ENCODE data around the gene SASH3.
"Not testable (repeated sequence)": the region's sequence is repeated elsewhere in the genome, so short reads cannot be mapped to it uniquely, and the experiment has no call there.

SASH3 gene

DNA sequence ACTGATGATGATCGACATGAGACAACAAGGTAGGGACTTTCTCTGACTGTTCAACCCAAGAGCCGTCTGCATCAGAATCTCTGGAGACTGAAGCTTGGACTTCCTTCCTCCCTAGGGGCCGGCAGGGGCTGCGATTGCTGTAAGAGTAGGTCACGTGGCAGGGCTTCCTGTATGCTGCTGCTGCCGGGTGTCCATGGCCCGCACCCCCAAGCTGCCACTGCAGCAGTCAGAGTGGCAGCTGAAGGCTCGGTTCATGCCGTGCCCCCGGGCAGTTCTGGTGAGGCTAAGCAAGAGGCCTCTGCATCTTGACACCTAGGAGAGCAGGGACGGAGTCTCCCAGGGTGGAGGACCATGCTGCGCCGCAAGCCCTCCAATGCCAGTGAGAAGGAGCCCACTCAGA is at the start of gene SASH3:
SASH3 (plus strand) TSS at position 203 of the 400 bp plus-strand sequence; CDS start at position 352, 149 bp downstream.
- no peak for DNase-seq (ENCODE audit: low read depth in 2 of 2)

DNA sequence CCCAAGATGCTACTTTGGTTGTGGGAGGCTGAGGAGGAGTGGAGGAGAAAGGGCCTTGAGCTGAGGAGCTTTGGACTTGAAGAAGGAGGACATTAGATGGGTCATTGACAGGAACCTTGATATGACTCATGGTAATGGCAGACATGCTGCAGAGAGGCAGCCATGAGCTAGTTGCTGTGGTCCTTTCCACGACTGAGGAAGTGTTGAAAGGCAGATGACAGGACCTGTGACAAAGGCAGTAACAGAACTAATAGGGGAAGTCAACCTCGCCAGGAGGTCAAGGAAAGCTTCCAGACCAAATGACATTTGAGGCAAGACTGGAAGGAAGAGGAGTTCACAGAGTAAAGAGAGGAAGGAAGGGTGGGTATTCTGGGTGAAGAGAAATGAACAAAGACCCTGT is 48.5 kb upstream of the SASH3 start:
- DNase-seq (ENCODE audit: low read depth in 2 of 2): no peak

DNA sequence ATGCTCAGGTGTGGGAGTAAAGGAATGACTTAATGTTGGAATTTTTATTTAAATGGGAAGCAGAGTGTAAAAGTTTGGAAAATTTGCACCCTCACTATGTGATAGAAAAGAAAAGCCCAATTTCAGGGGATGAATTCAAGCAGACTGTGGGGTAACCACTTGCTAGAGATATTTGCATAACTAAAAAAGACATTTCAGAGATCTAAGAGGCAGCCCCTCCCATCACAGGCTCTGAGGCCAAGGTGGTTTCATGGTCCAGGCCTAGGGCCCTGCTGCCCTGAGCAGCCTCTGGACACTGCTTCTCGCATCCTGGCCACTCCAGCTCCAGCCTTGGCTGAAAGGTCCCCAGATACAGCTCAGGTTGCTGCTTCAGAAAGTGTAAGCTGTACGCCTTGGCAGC is 46.9 kb upstream of the SASH3 start:
- no peak for DNase-seq (ENCODE audit: low read depth in 2 of 2)

DNA sequence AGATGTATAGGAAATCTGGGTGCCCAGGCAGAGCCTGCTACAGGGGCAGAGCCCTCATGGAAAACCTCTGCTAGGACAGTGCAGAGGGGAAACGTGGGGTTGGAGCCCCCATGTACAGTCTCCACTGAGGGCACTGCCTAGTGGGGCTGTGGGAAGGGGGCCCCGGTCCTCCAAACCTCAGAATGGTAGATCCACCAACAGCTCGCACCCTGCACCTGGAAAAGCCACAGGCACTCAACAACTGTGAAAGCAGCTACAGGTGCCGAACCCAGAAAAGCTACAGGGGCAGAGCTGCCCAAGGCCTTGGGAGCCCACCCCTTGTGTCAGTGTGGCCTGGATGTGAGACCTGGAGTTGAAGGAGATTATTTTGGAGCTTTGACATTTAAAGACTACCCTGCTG is 46.4 kb upstream of the SASH3 start:
- no peak for DNase-seq (ENCODE audit: low read depth in 2 of 2)

DNA sequence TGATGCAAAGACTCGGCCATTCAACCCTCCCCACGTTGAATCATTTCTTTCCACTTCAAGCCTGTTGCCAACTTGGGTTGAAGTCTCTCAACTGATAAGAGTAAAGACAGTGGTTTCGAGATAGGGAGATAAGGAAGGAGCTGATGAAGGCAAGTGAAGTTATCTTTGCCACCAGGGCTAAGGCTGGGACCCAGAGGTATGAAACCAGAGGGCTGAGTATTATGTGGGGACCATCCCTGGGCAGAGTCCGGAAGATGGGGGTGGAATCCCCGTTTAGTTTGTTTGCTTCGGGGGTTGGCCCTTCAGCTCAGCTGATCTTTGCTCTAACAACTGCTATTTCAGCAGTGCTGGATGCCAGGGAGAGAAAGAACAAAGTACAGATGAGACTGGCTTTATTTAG is 43.3 kb upstream of the SASH3 start:
- DNase-seq (ENCODE audit: low read depth in 2 of 2): no peak

DNA sequence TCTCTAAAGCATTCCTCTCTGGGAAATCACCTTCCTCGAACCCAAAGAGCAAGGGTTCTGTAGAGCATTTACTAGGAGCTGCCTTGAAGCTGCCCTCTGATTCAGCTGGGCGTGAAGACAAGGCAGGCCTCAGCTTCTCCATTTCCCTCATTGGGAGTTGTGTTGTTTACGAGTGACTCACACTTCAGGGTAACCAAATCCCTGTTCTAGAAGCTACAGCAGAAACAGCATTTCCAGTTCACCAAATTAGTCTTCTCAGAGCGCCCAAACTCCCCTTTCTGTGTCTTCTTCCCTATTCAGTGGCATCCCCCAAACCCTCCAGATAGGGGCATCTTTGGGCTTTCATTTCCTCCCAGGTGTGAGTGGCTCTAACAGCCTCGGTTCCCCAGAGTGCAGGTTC is 41.8 kb upstream of the SASH3 start:
- no peak for DNase-seq (ENCODE audit: low read depth in 2 of 2)

DNA sequence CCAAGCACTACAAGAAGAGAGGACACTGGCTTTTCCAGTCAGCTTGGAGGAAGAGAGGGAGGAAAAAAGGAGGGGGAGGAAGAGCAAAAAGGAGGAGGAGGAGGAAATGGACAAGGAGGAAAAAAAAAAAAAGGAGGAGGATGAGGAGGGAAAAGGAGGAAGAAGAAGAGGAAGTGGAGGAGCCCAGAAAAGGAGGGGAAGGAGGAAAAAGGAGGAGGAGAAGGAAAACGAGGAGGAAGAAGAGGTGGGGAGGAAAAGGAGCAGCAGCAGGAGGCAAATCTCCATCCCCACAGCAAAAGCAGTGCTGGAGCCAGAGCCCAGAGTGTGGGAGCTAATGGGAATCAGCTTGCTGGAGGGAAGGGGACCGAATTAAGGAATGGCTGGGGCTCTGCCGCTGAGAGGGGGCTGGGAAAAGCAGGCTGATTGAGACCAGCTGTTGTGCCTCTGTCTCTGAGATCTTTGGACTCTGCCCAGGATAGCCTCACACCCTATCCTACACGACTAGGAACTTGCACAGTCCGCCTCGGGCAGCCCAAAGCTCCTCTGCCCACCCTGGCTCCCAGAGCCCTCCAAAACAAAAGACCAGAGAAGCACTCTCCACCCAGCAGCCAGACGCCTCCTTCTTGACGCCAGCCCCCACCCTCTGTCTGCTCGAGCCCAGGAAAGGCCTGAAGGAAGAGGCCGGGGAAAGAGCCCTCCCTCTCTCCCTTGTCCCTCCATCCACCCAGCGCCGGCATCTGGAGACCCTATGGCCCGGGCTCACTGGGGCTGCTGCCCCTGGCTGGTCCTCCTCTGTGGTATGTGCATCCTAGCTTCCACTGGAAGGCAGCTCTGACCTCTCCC is 41.1 kb upstream of the SASH3 start, which contains the start of gene XPNPEP2:
XPNPEP2 (plus strand) TSS at position 514 of the 843 bp plus-strand sequence; CDS start at position 749, 235 bp downstream.
- peak; percentile 58 to 60 for DNase-seq (ENCODE audit: low read depth in 2 of 2)

DNA sequence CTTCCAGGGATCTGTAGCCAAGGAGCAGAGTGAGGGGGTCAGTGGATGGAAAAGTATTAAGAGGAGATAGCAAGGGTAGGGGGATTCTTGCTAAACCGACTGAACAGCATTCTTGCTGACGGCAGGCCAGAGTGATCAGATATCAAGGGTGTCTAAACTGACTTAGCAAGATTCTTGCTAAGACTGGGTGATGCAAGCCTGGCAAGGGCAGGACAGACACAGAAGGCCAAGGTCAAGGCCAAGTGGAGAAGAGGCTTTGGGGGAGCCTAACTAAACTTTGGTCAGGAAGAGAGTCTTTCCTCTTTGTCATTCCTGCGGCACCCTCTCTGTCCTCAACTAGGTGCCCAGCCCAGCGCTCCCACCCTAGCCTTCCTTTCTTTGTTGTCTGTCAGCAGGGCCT is 40.2 kb upstream of the SASH3 start:
- no peak for DNase-seq (ENCODE audit: low read depth in 2 of 2)

DNA sequence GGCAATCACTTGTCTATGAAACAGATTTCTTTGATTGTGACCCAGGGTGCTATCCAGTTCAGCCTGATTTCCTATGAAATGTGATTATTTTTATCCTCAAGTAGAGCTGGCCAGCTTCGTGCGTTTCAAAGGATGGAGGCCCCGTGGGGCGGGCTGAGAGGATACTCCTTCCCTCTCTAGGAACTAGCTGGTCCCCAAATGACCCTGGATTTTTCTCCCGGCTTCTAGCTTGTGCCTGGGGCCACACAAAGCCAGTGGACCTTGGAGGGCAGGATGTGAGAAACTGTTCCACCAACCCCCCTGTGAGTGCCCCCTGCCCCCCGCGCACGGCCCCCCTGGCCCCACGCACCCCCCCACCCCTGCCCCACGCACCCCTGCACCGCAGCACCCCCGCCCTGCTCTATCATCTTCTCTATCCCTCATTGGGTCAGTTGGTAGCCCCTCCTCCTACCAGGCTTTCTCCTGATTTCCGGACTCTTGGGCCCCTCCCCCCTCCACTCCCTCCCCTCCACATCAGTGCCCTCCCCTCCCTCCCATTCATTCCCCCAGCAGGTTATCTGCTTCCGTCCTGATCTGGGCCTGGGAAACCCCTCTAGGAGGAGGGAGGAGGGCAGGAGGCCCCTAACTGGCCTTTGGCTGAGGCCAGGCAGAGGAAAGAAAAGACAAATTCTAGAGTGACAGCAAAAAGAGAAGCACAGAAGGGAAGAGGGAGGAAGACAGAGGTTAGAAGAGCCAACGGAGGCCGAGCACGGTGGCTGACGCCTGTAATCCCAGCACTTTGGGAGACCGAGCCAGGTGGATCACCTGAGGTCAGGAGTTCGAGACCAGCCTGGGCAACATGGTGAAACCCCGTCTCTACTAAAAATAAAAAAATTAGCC is 37.6 kb upstream of the SASH3 start:
- no peak for DNase-seq (ENCODE audit: low read depth in 2 of 2)

DNA sequence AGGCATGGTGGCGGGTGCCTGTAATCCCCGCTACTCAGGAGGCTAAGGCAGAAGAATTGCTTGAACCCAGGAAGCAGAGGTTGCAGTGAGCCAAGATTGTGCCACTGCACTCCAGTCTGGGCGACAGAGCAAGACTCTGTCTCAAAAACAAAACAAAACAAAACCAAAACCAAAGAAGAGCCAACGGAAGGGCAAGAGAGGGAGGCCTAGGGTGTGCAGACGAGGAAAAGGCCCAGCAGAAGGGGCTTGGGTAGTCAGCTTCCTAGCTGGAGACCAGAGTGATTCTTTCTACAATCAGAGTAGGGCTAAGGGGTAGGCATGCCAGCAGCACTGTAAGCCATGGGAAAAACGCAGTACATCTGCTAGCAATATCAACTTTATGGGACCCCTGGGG is 37.0 kb upstream of the SASH3 start:
- DNase-seq (ENCODE audit: low read depth in 2 of 2): not testable (repeated sequence)

DNA sequence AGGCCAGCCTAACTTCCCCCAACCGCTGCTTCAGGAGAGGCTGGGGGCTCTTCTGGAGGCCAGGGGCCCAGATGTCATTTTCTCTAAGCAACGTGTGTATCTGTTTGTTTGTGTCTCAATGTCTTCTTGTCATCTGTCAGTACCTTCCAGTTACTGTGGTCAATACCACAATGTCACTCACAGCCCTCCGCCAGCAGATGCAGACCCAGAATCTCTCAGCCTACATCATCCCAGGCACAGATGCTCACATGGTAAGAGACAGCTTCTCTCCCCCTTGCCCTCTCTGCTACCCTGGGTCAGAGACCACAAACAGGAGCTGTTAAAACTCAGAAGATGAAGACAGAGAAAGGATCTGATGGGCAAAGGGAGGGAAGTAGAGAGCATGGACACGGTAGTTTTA is 35.9 kb upstream of the SASH3 start:
- DNase-seq (ENCODE audit: low read depth in 2 of 2): no peak

DNA sequence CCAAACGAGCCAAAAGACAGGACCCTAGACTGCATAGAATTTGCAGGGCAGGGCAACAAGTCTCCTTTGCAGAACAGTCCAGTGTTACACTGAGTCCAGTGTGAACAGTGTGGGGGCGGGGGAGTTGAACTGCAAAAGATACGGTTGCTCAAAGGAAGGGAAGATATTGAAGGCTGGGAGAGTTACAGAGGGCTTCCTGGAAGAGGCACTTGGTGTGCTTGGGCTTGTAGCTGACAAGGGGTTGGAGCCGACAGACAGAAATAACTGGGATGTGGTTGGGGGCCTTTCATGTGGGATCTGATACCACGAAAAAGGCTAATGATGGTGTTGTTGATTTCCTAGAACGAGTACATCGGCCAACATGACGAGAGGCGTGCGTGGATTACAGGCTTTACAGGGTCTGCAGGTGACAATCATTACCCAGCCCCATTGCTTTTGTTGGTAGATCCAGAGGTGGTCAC is 34.9 kb upstream of the SASH3 start:
- DNase-seq (ENCODE audit: low read depth in 2 of 2): no peak

DNA sequence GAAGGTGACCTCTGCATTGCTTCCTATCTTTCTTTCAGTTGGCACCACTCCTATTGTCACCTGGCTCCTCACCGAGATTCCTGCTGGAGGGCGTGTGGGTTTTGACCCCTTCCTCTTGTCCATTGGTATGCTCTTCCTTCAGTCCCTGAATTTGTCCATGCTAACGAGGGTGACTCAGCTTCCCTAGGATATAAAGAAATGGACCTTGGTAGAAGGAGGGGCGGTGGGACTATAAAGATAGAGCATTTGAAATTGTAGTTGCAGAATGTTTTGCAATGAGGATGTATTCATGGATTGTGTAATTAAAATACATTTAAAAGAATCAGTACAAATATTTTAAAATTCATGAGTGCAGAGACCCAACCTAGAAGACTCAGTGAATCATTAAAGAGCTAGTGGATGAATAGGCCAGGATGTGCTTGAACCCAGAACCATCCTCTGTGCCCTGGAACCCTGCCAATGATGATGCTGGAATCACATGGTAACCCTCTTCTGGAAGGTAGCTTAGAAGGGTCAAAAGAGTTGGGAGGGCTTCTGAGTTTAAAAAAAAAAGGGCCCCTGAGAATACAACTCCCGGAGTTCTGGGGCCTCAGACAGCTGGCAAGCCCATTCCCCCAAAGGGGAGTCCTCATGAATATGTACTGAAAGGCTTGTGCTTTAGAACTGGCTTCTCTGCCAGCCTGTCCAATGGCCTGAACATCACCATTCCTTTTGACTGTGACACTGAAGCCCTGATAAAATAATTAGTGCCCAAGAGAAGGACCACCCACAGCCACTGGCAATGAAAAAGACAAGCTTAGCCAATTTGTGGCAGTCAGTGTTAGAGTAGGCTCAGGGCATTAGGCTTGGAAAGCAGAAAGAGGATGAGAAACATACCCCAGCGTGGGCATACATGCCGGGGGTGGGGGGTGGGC is 32.9 kb upstream of the SASH3 start:
- no peak for DNase-seq (ENCODE audit: low read depth in 2 of 2)

DNA sequence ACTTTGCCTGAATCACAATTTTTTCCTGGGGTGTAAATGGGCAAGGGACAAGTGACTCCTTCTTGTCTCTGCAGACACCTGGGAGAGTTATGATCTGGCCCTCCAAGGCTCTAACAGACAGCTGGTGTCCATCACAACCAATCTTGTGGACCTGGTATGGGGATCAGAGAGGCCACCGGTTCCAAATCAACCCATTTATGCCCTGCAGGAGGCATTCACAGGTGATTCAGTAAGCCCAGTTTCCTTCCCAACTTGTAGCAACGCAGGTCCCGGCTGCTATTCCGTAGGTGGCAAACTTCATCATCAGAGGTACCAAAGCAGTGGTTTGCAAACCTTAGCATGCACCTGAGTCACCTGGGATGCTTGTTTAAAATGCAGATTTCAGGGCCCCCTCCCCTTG is 32.2 kb upstream of the SASH3 start:
- DNase-seq (ENCODE audit: low read depth in 2 of 2): no peak

DNA sequence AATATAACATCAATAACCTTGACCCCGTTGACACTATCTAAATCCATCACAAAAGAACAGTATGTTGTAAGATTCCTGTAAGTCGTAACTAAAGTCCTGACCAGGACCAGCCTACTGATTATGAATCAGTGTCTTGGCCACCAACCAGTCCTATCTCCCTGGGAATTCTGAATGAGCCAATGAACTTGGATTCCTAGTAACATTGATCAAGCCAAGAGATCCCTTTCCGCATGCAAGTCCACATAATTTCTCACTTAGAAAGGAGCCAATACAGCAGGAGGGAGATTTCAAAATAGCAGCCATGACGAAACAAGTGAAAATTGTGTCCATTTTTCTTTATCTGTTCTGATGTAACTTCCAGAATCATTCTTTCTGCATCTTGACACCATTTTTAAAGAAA is 31.4 kb upstream of the SASH3 start:
- DNase-seq (ENCODE audit: low read depth in 2 of 2): peak in 1 of 2 experiments; percentile 51

DNA sequence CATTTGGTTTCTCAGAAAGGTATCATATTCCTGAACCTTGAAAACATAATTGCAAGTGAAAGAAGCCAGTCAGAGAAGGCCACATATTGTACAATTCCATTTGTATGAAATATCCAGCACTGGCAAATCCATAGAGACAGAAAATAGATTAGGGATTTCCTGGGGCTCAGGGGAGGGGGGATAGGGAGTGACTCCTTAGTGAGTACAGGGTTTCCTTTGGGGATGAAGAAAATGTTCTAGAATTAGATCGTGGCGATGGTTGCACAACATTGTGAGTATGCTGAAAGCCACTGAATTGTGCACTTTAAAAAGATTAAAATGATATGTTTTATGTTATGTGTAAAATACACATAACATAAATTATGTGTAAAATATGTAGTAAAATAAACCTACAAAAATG is 30.7 kb upstream of the SASH3 start:
- DNase-seq (ENCODE audit: low read depth in 2 of 2): peak in 1 of 2 experiments; percentile 12

DNA sequence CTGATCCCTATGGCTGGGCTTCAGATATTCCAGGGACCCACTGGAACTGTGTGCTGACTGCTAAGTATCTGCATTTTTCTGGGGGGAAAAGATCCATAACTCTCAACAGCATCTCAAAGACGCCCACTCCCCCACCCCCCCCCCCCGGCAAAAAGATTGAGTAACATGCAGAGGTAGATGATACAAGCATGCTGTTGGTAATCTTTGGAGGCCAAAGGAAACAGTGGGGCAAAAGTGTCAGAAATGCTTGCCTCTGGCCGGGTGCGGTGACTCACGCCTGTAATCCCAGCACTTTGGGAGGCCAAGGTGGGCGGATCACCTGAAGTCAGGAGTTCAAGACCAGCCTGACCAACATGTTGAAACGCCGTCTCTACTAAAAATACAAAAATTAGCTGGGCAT is 28.8 kb upstream of the SASH3 start:
- DNase-seq (ENCODE audit: low read depth in 2 of 2): no peak

DNA sequence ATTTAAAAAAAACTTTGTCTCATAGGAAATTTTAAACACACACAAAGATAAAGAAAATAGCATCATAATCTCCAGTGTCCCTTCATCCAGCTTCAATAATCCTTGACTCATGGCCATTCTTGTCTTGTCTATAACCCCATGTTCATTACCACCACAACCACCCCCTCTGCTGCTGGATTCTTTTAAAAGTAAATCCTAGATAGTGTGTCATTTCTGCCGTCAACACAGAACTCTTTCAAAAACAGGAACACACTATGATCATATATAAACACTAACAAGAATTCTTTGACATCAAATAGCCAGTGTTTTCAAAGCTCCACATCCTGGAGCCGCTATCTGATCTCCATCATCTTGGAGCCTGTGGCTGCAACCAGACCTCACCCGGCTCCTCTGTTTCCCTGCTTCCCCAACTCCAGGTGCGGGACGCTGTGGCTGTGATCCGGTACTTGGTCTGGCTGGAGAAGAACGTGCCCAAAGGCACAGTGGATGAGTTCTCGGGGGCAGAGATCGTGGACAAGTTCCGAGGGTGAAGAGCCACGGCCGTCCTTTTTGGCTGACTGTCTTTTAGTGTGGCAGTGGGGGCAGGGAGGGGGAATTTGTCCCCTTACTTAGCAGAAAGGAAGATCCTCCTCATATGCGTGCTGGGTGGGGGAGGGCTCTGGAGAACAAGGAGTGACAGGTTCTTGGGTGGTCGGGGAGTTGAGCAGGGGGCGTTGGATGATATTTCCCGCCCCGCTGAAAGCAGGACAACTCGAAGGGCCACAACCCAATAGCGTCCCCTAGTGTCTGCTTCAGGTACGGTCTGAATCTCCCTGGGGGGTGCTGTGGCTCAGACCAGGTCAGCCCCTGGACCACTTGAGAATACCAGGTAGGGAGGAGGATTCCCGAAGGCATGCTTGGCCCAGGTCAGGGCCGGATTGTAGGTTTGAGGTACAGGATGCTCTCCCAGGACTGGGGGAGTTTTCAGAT is 25.4 kb upstream of the SASH3 start:
- DNase-seq (ENCODE audit: low read depth in 2 of 2): no peak

DNA sequence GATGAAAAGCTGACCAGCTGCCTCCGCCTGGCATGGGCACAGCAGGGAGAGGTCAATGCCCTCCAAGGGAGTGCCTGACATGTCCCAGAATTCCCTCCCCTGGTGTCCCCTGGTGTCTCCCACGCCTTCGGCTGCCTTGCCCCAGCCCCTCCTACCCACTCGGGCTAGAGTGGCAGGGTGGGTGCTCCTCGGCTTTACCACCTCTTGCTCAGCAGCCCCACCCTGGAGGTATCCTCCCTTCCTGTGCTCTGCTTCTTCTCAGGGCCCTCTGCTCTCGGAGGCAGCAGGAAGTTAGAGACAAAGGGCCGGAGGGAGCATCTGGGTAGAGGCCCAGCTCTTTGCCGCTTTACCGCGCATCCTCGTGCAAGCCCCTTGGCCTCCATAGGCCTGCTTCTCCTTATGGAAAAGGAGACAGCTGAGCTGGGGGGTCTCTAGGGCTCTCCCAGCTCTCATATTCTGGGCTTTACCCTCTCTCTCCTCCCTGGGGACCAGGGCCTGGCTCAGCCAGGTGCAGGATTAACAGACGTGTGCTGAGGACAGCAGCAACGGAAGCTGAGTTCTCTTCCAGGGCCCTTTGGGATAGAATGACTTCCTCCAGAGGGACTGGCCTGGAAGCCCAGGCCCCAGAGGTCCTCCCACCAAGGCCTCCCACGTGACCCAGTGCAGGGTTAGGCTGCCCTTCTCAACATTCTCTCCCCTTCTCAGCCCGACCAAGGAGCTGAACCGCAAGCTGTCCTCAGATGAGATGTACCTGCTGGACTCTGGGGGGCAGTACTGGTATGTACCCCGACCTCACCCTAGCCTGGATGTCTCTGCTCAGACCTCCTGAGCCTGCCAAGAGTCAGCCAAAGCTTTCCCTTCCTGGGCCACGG is 23.7 kb upstream of the SASH3 start:
- no peak for DNase-seq (ENCODE audit: low read depth in 2 of 2)
